Measurements from ENCODE around the gene GGA1.
A peak's percentile ranks its signal among the peaks of the same experiment; 100 is the strongest.
"Not testable (repeated sequence)": the region's sequence is repeated elsewhere in the genome, so short reads cannot be mapped to it uniquely, and the experiment has no call there.

Gene GGA1

GRCh38 chr22:37639771-37640590 is 31.3 kb downstream of the GGA1 start:
- in situ Hi-C loops (cut with MboI; ENCODE audit: low pct_unique_long_range_greater_than_20kb, low sequenced_read_pairs): no loop called here

GRCh38 chr22:37640591-37641560 is 32.2 kb downstream of the GGA1 start:
- no peak for DNase-seq
- in situ Hi-C loops (cut with MboI; ENCODE audit: low pct_unique_long_range_greater_than_20kb, low sequenced_read_pairs): no loop called here

More at GRCh38 chr22:37639771-37640590, 31.3 kb downstream of the GGA1 start:
- peak; percentile 66 for DNase-seq

GRCh38 chr22:37641561-37641949 is 32.9 kb downstream of the GGA1 start:
- no peak for DNase-seq
- in situ Hi-C loops (cut with MboI; ENCODE audit: low pct_unique_long_range_greater_than_20kb, low sequenced_read_pairs): no loop called here

- DNase-seq: peak; percentile 78
- in situ Hi-C loops (cut with MboI; ENCODE audit: low pct_unique_long_range_greater_than_20kb, low sequenced_read_pairs): no loop called here
Measured at GRCh38 chr22:37643225-37643847, 34.7 kb downstream of the GGA1 start.

GRCh38 chr22:37647317-37647716 is 38.7 kb downstream of the GGA1 start:
- DNase-seq: no peak
- in situ Hi-C loops (cut with MboI; ENCODE audit: low pct_unique_long_range_greater_than_20kb, low sequenced_read_pairs): no loop called here

GRCh38 chr22:37647928-37648327 is 39.3 kb downstream of the GGA1 start:
- in situ Hi-C loops (cut with MboI; ENCODE audit: low pct_unique_long_range_greater_than_20kb, low sequenced_read_pairs): no loop called here

GRCh38 chr22:37650463-37651136 is 42.0 kb downstream of the GGA1 start:
- no peak for DNase-seq
- in situ Hi-C loops (cut with MboI; ENCODE audit: low pct_unique_long_range_greater_than_20kb, low sequenced_read_pairs): no loop called here

More at GRCh38 chr22:37647928-37648327, 39.3 kb downstream of the GGA1 start:
- DNase-seq: no peak

GRCh38 chr22:37654563-37655251 is 46.1 kb downstream of the GGA1 start:
- in situ Hi-C loops (cut with MboI; ENCODE audit: low pct_unique_long_range_greater_than_20kb, low sequenced_read_pairs): no loop called here
- DNase-seq: no peak

- no peak for DNase-seq
- in situ Hi-C loops (cut with MboI; ENCODE audit: low pct_unique_long_range_greater_than_20kb, low sequenced_read_pairs): no loop called here
Measured at GRCh38 chr22:37655252-37655563, 46.6 kb downstream of the GGA1 start.

GRCh38 chr22:37656583-37656982 is 47.9 kb downstream of the GGA1 start:
- in situ Hi-C loops (cut with MboI; ENCODE audit: low pct_unique_long_range_greater_than_20kb, low sequenced_read_pairs); DNase-seq: not testable (repeated sequence)

GRCh38 chr22:37657590-37658132 is 49.0 kb downstream of the GGA1 start:
- DNase-seq: no peak
- in situ Hi-C loops (cut with MboI; ENCODE audit: low pct_unique_long_range_greater_than_20kb, low sequenced_read_pairs): no loop called here

GRCh38 chr22:37658133-37659065 is 49.8 kb downstream of the GGA1 start, which contains the start of gene PDXP:
PDXP (plus strand) TSS chr22:37658723; CDS start chr22:37658783, 60 bp downstream.
- in situ Hi-C loops (cut with MboI; ENCODE audit: low pct_unique_long_range_greater_than_20kb, low sequenced_read_pairs): no loop called here
- DNase-seq: peak; percentile 100

GRCh38 chr22:37659066-37659896 is 50.6 kb downstream of the GGA1 start:
- in situ Hi-C loops (cut with MboI; ENCODE audit: low pct_unique_long_range_greater_than_20kb, low sequenced_read_pairs): no loop called here
- peak; percentile 20 for DNase-seq

GRCh38 chr22:37659897-37660708 is 51.5 kb downstream of the GGA1 start:
- in situ Hi-C loops (cut with MboI; ENCODE audit: low pct_unique_long_range_greater_than_20kb, low sequenced_read_pairs): no loop called here
- DNase-seq: no peak

GRCh38 chr22:37660709-37661045 is 52.0 kb downstream of the GGA1 start:
- in situ Hi-C loops (cut with MboI; ENCODE audit: low pct_unique_long_range_greater_than_20kb, low sequenced_read_pairs): no loop called here
- no peak for DNase-seq

All from KBM-7 (cell line).